PC-3 (cell line): ENCODE results near the gene NAPB. TPM values are rescaled to one million over a fixed set of nuclear protein-coding genes. Genes with fewer than 3 reads are reported as not detected.

Source experiments
- total RNA-seq: library from RNA; depleted of rRNA; stranded (reverse); fragments of >200 nt; gene quantifications from 2 replicates; pipeline ENCODE4 v1.2.3, GENCODE V29; 2014; rRNA removed

NAPB gene
- total RNA-seq, 1 experiment from 2014 or later: 7.8 TPM

Other genes with a start within 250 kb of the NAPB start
- 82.0 and 98.0 TPM in 2 replicates for gene NXT1, start 70.7 kb downstream of the NAPB start, total RNA-seq
- gene GZF1, start 59.3 kb downstream of the NAPB start, total RNA-seq: 16.0 and 17.9 TPM in 2 replicates
- gene CSTL1, start 18.2 kb upstream of the NAPB start, total RNA-seq: not detected in 2 replicates
- gene CST11, start 31.4 kb upstream of the NAPB start, total RNA-seq: not detected in 2 replicates
- gene CST8, start 69.6 kb upstream of the NAPB start, total RNA-seq: not detected in 2 replicates
- gene CST9L, start 147.0 kb upstream of the NAPB start, total RNA-seq: not detected in 2 replicates
- not detected in 2 replicates for gene CST9, start 184.4 kb upstream of the NAPB start, total RNA-seq
- 311 and 331 TPM in 2 replicates for gene CST3, start 216.5 kb upstream of the NAPB start, total RNA-seq